Peyer's patch (tissue), 4 donors: Measurements from ENCODE around the gene SPAG16. TPM values are rescaled to one million over a fixed set of nuclear protein-coding genes. Genes with fewer than 3 reads are reported as not detected.

ENCODE experiments used
- DNase-seq, 3 donors: peaks; one replicate each; pipeline ENCODE4 v3.0.0-alpha.2; 2017 to 2019
- H3K27ac ChIP-seq, 4 donors: fragments of 200-600 bp; sonication (generic); one replicate each; pipeline ENCODE4 v1.5.1; 2016 to 2019
- H3K27me3 ChIP-seq, 2 donors: fragments of 200-600 bp; sonication (generic); one replicate each; pipeline ENCODE4 v1.5.1; 2019
- H3K36me3 ChIP-seq, 3 donors: fragments of 200-600 bp; sonication (generic); one replicate each; pipeline ENCODE4 v1.5.1; 2016 to 2019
- H3K4me1 ChIP-seq, 4 donors: fragments of 200-600 bp; sonication (generic); one replicate each; pipeline ENCODE4 v1.5.1; 2016 to 2019
- H3K4me3 ChIP-seq, 4 donors: fragments of 200-600 bp; sonication (generic); 1 replicate in 3 of 4; 2 replicates in 1 of 4; pipeline ENCODE4 v1.5.1; 2016 to 2019; ENCODE audit warnings: mild to moderate bottlenecking in 1 of 4
- H3K9me3 ChIP-seq, 4 donors: fragments of 200-600 bp; sonication (generic); one replicate each; pipeline ENCODE4 v1.5.1; 2016 to 2019; ENCODE audit warnings: mild to moderate bottlenecking in 1 of 4
- POLR2A ChIP-seq, 2 donors: fragments of 450-650 bp; IDR thresholded peaks; one replicate each; pipeline ENCODE4 v1.5.1; 2017; ENCODE audit warnings: antibody characterized with exemption in 2 of 2, mild to moderate bottlenecking in 2 of 2, moderate library complexity in 2 of 2
- total RNA-seq, 4 donors: library from RNA; depleted of rRNA; stranded (reverse); fragments of >200 nt; gene quantifications; one replicate each; pipeline ENCODE4 v1.1.0, GENCODE V29; 2016
- TF ChIP-seq, protein P1 (sequence below), 6 experiments: fragments of 450-650 bp in 4 of 6; fragments of 200-600 bp in 2 of 6; sonication (generic) in 1 of 6; IDR thresholded peaks; one replicate each; pipeline ENCODE4 v1.5.1; 2017 to 2019; ENCODE audit warnings: antibody characterized with exemption in 6 of 6, mild to moderate bottlenecking in 3 of 6, moderate library complexity in 1 of 6

The SPAG16 gene
- total RNA-seq, 4 donors from 2014 or later: 5.5 to 43.7 (median 10.0) TPM

DNA sequence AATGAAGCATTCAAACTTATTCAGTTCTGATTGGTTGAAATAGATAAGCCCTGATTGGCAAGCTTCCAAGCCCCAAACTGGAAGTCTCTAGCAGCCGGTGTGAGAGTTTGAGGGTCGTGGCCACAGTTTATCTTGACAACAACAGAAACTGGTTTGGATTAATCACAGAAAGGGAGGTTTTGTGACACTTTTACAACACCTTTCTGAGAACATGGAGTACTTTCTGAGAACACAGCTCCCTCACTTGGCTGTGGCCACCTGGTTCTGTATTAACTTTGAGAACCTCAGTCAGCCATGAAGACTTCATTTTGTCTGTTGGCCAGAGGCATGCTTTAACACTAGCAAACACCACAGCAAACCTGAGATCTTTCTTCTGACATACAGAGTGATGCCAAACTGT is 845.9 kb downstream of the SPAG16 start:
- Histone ChIP-seq H3K4me3 (no peak overlapping the region), H3K9me3 (no peaks in the 10 kb centered on the region), H3K27me3 (no peaks in the 10 kb centered on the region), H3K4me1 (no peaks in the 10 kb centered on the region), H3K27ac (no peak overlapping the region), H3K36me3 (no peaks in the 10 kb centered on the region)
- DNase-seq: no peak
- TF ChIP-seq POLR2A (IDR thresholded peaks at IDR 0.05): no peak
- TF ChIP-seq, protein P1, sequence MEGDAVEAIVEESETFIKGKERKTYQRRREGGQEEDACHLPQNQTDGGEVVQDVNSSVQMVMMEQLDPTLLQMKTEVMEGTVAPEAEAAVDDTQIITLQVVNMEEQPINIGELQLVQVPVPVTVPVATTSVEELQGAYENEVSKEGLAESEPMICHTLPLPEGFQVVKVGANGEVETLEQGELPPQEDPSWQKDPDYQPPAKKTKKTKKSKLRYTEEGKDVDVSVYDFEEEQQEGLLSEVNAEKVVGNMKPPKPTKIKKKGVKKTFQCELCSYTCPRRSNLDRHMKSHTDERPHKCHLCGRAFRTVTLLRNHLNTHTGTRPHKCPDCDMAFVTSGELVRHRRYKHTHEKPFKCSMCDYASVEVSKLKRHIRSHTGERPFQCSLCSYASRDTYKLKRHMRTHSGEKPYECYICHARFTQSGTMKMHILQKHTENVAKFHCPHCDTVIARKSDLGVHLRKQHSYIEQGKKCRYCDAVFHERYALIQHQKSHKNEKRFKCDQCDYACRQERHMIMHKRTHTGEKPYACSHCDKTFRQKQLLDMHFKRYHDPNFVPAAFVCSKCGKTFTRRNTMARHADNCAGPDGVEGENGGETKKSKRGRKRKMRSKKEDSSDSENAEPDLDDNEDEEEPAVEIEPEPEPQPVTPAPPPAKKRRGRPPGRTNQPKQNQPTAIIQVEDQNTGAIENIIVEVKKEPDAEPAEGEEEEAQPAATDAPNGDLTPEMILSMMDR (IDR thresholded peaks at IDR 0.05): no peak

DNA sequence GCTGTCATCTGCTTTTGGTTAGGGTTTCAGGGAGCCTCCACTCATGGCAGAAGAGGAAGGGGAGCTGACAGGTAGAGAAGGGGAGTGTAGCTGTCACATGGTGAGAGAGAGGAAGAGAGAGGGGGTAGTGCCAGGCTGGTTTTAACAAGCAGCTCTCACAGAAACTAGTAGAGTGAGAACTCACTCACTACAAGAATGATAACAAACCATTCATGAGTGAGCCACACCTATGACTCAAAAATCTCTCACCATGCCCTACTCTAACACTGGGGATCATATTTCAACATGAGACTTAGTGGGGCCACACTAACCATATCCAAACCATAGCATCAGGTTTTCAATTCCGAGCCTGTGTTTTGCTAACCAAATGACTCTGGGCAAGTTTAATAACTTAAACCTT is 851.7 kb downstream of the SPAG16 start:
- no peaks in the 10 kb centered on the region for H3K9me3 ChIP-seq

DNA sequence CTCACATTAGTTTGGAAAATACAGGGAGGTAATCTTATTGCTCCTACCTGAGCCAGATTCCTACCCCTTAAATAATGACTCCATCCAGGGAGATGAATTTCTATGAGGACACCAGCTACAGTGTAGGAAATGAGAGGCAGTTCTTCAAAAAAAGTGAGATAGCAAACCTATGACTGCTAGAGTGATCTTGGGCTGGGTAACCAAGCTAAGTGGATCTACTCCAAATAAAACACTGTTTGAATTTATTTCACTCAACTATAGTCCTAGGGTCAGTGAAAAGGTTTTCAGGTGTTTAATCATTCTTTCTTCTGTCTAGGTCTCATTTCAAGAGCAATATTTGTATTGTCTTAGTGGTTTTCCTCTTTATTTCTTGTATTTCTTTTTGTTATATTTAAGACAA is 854.5 kb downstream of the SPAG16 start:
- no peaks in the 10 kb centered on the region for H3K36me3 ChIP-seq
- no peak for DNase-seq
- no peaks in the 10 kb centered on the region for H3K27me3 ChIP-seq
- no peak overlapping the region for H3K4me3 ChIP-seq
- H3K4me1 ChIP-seq: no peaks in the 10 kb centered on the region
- no peaks in the 10 kb centered on the region for H3K9me3 ChIP-seq
- H3K27ac ChIP-seq: no peak overlapping the region
- TF ChIP-seq, protein P1 (IDR thresholded peaks at IDR 0.05): no peak
- no peak for TF ChIP-seq POLR2A (IDR thresholded peaks at IDR 0.05)

More for the DNA sequence above, 851.7 kb downstream of the SPAG16 start:
- no peak for TF ChIP-seq POLR2A (IDR thresholded peaks at IDR 0.05)
- TF ChIP-seq, protein P1 (IDR thresholded peaks at IDR 0.05): no peak
- no peak for DNase-seq
- no peaks in the 10 kb centered on the region for H3K4me1 ChIP-seq
- H3K27ac ChIP-seq: no peak overlapping the region
- H3K4me3 ChIP-seq: no peak overlapping the region
- no peaks in the 10 kb centered on the region for H3K27me3 ChIP-seq
- no peaks in the 10 kb centered on the region for H3K36me3 ChIP-seq

DNA sequence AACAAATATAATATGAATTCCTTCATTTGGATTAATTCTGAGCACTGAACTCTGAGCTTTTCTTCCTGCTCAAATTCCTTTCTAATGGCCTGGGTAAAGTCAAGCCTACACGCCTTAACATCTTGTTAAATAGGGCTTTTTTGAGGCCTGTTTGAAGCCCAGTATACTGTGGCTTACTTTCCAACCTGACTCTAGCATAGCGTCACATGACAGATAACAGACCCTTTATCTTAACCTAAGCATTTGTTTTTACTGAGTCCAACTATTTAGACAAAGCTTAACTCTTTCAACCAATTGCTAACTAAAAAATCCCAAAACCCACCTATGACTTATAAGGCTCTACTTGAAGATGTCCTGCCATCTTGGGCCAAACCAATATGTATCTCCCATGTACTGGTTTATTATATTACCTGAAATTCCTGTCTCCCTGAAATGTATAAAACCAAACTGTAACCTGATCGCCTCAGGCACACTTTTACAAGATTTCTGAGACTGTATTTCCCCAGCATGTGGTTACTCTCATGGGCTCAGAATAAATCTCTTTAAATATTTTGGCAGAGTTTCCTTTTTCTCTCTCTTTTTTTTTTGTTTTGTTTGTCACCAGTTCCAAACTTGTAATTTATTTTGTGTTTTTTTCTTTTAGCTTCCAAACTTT is 855.5 kb downstream of the SPAG16 start:
- no peak for DNase-seq
- TF ChIP-seq, protein P1 (IDR thresholded peaks at IDR 0.05): no peak
- TF ChIP-seq POLR2A (IDR thresholded peaks at IDR 0.05): no peak
- Histone ChIP-seq H3K27ac (no peak overlapping the region), H3K9me3 (no peaks in the 10 kb centered on the region), H3K4me3 (no peak overlapping the region), H3K36me3 (no peaks in the 10 kb centered on the region), H3K4me1 (no peaks in the 10 kb centered on the region), H3K27me3 (no peaks in the 10 kb centered on the region)

DNA sequence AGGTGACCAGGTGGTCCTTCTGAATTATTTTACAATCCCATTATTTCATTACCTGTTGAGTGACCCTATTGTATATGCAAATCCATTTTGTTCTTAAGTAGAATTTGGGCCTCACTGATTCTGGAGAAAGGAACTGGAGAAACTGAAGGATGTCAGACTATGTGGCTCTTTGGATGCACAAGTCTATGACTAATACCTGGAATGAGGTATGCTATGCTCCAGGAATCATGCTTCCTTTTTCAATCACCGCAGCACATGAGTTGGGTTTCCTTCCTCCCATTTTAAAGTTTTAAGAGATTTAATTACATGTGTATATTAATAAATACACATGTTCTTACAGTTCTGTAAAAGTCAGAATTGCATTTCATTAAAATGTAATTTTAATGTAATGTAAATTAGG is 872.7 kb downstream of the SPAG16 start:
- DNase-seq: no peak
- Histone ChIP-seq H3K36me3 (no peaks in the 10 kb centered on the region), H3K9me3 (no peaks in the 10 kb centered on the region), H3K27me3 (no peaks in the 10 kb centered on the region), H3K4me1 (no peaks in the 10 kb centered on the region), H3K27ac (no peak overlapping the region), H3K4me3 (no peak overlapping the region)
- TF ChIP-seq, protein P1 (IDR thresholded peaks at IDR 0.05): no peak
- no peak for TF ChIP-seq POLR2A (IDR thresholded peaks at IDR 0.05)

DNA sequence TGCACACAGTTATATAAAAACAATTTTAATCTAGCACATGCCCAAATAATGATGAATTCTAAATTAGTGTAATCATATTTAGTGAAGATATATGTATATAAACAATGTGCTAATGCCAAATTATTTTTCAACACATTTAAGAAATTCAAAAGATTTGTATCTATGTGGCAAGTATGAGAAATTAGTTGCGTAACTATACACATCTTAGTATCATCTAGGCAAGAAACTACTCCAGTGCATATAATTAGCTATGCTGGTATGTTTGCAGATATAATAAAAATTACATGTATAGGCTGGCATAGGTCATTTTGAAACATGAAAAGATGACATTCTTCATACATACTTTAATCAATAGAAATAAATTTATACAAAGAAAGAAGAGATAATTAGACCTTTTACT is 874.6 kb downstream of the SPAG16 start:
- H3K27ac ChIP-seq: no peak overlapping the region
- TF ChIP-seq, protein P1 (IDR thresholded peaks at IDR 0.05): no peak
- TF ChIP-seq POLR2A (IDR thresholded peaks at IDR 0.05): no peak
- H3K4me1 ChIP-seq: no peaks in the 10 kb centered on the region
- H3K4me3 ChIP-seq: no peak overlapping the region
- H3K27me3 ChIP-seq: no peaks in the 10 kb centered on the region
- H3K9me3 ChIP-seq: no peaks in the 10 kb centered on the region
- no peak for DNase-seq
- no peaks in the 10 kb centered on the region for H3K36me3 ChIP-seq
